22Rv1 (cell line): Measurements from ENCODE around the gene PAX4.

Source experiments
- H3K27ac ChIP-seq: fragments of 450-650 bp; 2 replicates; pipeline ENCODE4 v1.5.1; 2017
- CTCF ChIP-seq: fragments of 450-650 bp; IDR thresholded peaks from 2 replicates; pipeline ENCODE4 v1.5.1; 2017; ENCODE audit warnings: mild to moderate bottlenecking
- ZFX ChIP-seq: fragments of 450-650 bp; IDR thresholded peaks from 2 replicates; pipeline ENCODE4 v1.6.1; 2017; ENCODE audit warnings: antibody characterized with exemption, borderline replicate concordance

Gene PAX4

GRCh38 chr7:127591189-127591588 is 26.8 kb downstream of the PAX4 start:
- TF ChIP-seq CTCF (no peak), ZFX (no peak)

GRCh38 chr7:127589896-127590295 is 28.0 kb downstream of the PAX4 start:
- H3K27ac ChIP-seq, result no peak overlapping the region
- TF ChIP-seq CTCF, result no peak
- TF ChIP-seq ZFX, result no peak

More at GRCh38 chr7:127591189-127591588, 26.8 kb downstream of the PAX4 start:
- H3K27ac ChIP-seq, result no peak overlapping the region

- peak overlapping the region; percentile 74 for H3K27ac ChIP-seq
- TF ChIP-seq ZFX (no peak), CTCF (peak; percentile 74)
Observed at GRCh38 chr7:127588697-127589482, 29.1 kb downstream of the PAX4 start.

- no peak for TF ChIP-seq CTCF
- TF ChIP-seq ZFX, result no peak
- peak within 1 kb of the TSS; percentile 74 for H3K27ac ChIP-seq
Observed at GRCh38 chr7:127588019-127588696, 29.8 kb downstream of the PAX4 start, which contains the start of gene ARF5. ARF5 (plus strand) TSS chr7:127588411; CDS start chr7:127588499, 88 bp downstream.

GRCh38 chr7:127587663-127588018 is 30.3 kb downstream of the PAX4 start:
- TF ChIP-seq ZFX (no peak), CTCF (no peak)

GRCh38 chr7:127586346-127586745 is 31.6 kb downstream of the PAX4 start:
- TF ChIP-seq CTCF (no peak), ZFX (no peak)
- peak overlapping the region; percentile 88; the same call in 1 of the 2 replicates for H3K27ac ChIP-seq

More at GRCh38 chr7:127587663-127588018, 30.3 kb downstream of the PAX4 start:
- 0 out of 2 replicates have a peak overlapping the region, but pooled peaks have one; percentile 74 for H3K27ac ChIP-seq
